H1 (cell line): ENCODE results near the gene SLC35A2. TPM values are rescaled to one million over a fixed set of nuclear protein-coding genes. Genes with fewer than 3 reads are reported as not detected.

Experiments used
- polyA plus RNA-seq, 7 experiments: library from polyadenylated mRNA; depleted of rRNA in 3 of 7; stranded (reverse) in 5 of 7; unstranded in 2 of 7; fragments of >200 nt in 5 of 7; fragments of 200-250 nt in 2 of 7; gene quantifications; 1 replicate in 5 of 7; 2 replicates in 1 of 7; 4 replicates in 1 of 7; pipeline versions ENCODE4 v1.2.1 to v1.2.3, GENCODE V29; 2011 to 2013; ENCODE audit warnings: missing spikeins in 2 of 7, mixed read lengths in 2 of 7
- small RNA-seq: library from polyadenylated mRNA; stranded (forward); fragments of <200 nt; extraction: miRNeasy Mini kit (QIAGEN cat#:217004); gene quantifications from one replicate; pipeline ENCODE3, GENCODE V24; 2013; ENCODE audit not compliant: insufficient read depth
- total RNA-seq: library from RNA; stranded (reverse); fragmentation: NEBNext Ultra II Directional; extraction: Animal tissue kit (Norgen Biotek cat#: 25700); gene quantifications from 2 replicates; pipeline ENCODE4 v1.2.1, GENCODE V29; 2021

The SLC35A2 gene
- total and polyA plus RNA-seq, 2 of the 8 experiments (the other 6 are each of a cell fraction or from before 2014, with no cell fraction given), result 21.4 to 48.3 TPM

Small RNAs within 50 kb of the gene (small RNA-seq; reads per million reads assigned to genes)
- not detected for gene RNU6-722P

Other genes with a start within 250 kb of the SLC35A2 start
- gene WAS, start 227.8 kb downstream of the SLC35A2 start, total RNA-seq, result 0.63 and 0.80 TPM in 2 replicates
- 0.65 and 0.74 TPM in 2 replicates for gene WAS, start 227.8 kb downstream of the SLC35A2 start, polyA plus RNA-seq (2011; rRNA removed)
- gene SUV39H1, start 214.9 kb downstream of the SLC35A2 start, total RNA-seq, result 14.1 and 14.8 TPM in 2 replicates
- gene SUV39H1, start 214.9 kb downstream of the SLC35A2 start, polyA plus RNA-seq (2011; rRNA removed), result 27.8 and 38.4 TPM in 2 replicates
- not detected in 2 replicates for gene GLOD5, start 149.9 kb downstream of the SLC35A2 start, total RNA-seq
- 0.18 and 0.35 TPM in 2 replicates for gene GLOD5, start 149.9 kb downstream of the SLC35A2 start, polyA plus RNA-seq (2011; rRNA removed)
- gene GATA1, start 125.1 kb downstream of the SLC35A2 start, total RNA-seq, result not detected in 2 replicates
- gene GATA1, start 125.1 kb downstream of the SLC35A2 start, polyA plus RNA-seq (2011; rRNA removed), result 0.05 TPM in 2 replicates
- gene HDAC6, start 109.6 kb downstream of the SLC35A2 start, total RNA-seq, result 46.4 and 51.8 TPM in 2 replicates
- gene HDAC6, start 109.6 kb downstream of the SLC35A2 start, polyA plus RNA-seq (2011; rRNA removed), result 34.0 and 36.4 TPM in 2 replicates
- not detected in 2 replicates for gene ERAS, start 85.1 kb downstream of the SLC35A2 start, total RNA-seq
- gene ERAS, start 85.1 kb downstream of the SLC35A2 start, polyA plus RNA-seq (2011; rRNA removed), result 0.70 and 0.99 TPM in 2 replicates
- 4.5 TPM in 2 replicates for gene PCSK1N, start 76.0 kb downstream of the SLC35A2 start, total RNA-seq
- 3.6 and 7.0 TPM in 2 replicates for gene PCSK1N, start 76.0 kb downstream of the SLC35A2 start, polyA plus RNA-seq (2011; rRNA removed)
- gene TIMM17B, start 13.9 kb downstream of the SLC35A2 start, total RNA-seq, result 77.8 and 82.4 TPM in 2 replicates
- 246 and 284 TPM in 2 replicates for gene TIMM17B, start 13.9 kb downstream of the SLC35A2 start, polyA plus RNA-seq (2011; rRNA removed)
- gene PQBP1, start 13.7 kb downstream of the SLC35A2 start, total RNA-seq, result 95.9 and 101 TPM in 2 replicates
- 91.7 and 124 TPM in 2 replicates for gene PQBP1, start 13.7 kb downstream of the SLC35A2 start, polyA plus RNA-seq (2011; rRNA removed)
- 180 and 190 TPM in 2 replicates for gene PIM2, start 7.4 kb upstream of the SLC35A2 start, total RNA-seq
- 203 and 257 TPM in 2 replicates for gene PIM2, start 7.4 kb upstream of the SLC35A2 start, polyA plus RNA-seq (2011; rRNA removed)
- 50.0 and 53.5 TPM in 2 replicates for gene OTUD5, start 46.0 kb upstream of the SLC35A2 start, total RNA-seq
- gene OTUD5, start 46.0 kb upstream of the SLC35A2 start, polyA plus RNA-seq (2011; rRNA removed), result 46.3 and 60.4 TPM in 2 replicates
- 4.8 and 6.8 TPM in 2 replicates for gene KCND1, start 60.2 kb upstream of the SLC35A2 start, total RNA-seq
- 3.1 and 4.5 TPM in 2 replicates for gene KCND1, start 60.2 kb upstream of the SLC35A2 start, polyA plus RNA-seq (2011; rRNA removed)
- gene GRIPAP1, start 90.6 kb upstream of the SLC35A2 start, total RNA-seq, result 44.5 and 55.9 TPM in 2 replicates
- gene GRIPAP1, start 90.6 kb upstream of the SLC35A2 start, polyA plus RNA-seq (2011; rRNA removed), result 21.6 and 26.6 TPM in 2 replicates
- 52.9 and 55.2 TPM in 2 replicates for gene TFE3, start 131.7 kb upstream of the SLC35A2 start, total RNA-seq
- 33.7 and 81.1 TPM in 2 replicates for gene TFE3, start 131.7 kb upstream of the SLC35A2 start, polyA plus RNA-seq (2011; rRNA removed)
- gene CCDC120, start 147.4 kb upstream of the SLC35A2 start, total RNA-seq, result 11.8 and 11.9 TPM in 2 replicates
- gene CCDC120, start 147.4 kb upstream of the SLC35A2 start, polyA plus RNA-seq (2011; rRNA removed), result 4.9 and 8.6 TPM in 2 replicates
- 11.3 and 12.1 TPM in 2 replicates for gene PRAF2, start 162.4 kb upstream of the SLC35A2 start, total RNA-seq
- 15.4 and 18.9 TPM in 2 replicates for gene PRAF2, start 162.4 kb upstream of the SLC35A2 start, polyA plus RNA-seq (2011; rRNA removed)
- 26.0 and 27.9 TPM in 2 replicates for gene WDR45, start 168.2 kb upstream of the SLC35A2 start, total RNA-seq
- gene WDR45, start 168.2 kb upstream of the SLC35A2 start, polyA plus RNA-seq (2011; rRNA removed), result 49.7 and 50.6 TPM in 2 replicates
- 16.8 and 17.9 TPM in 2 replicates for gene GPKOW, start 212.1 kb upstream of the SLC35A2 start, total RNA-seq
- gene GPKOW, start 212.1 kb upstream of the SLC35A2 start, polyA plus RNA-seq (2011; rRNA removed), result 11.9 and 14.0 TPM in 2 replicates